ENCODE data around the gene MFSD12.
A peak's percentile ranks its signal among the peaks of the same experiment; 100 is the strongest.
"Not testable (repeated sequence)": the region's sequence is repeated elsewhere in the genome, so short reads cannot be mapped to it uniquely, and the experiment has no call there.

Gene MFSD12

DNA sequence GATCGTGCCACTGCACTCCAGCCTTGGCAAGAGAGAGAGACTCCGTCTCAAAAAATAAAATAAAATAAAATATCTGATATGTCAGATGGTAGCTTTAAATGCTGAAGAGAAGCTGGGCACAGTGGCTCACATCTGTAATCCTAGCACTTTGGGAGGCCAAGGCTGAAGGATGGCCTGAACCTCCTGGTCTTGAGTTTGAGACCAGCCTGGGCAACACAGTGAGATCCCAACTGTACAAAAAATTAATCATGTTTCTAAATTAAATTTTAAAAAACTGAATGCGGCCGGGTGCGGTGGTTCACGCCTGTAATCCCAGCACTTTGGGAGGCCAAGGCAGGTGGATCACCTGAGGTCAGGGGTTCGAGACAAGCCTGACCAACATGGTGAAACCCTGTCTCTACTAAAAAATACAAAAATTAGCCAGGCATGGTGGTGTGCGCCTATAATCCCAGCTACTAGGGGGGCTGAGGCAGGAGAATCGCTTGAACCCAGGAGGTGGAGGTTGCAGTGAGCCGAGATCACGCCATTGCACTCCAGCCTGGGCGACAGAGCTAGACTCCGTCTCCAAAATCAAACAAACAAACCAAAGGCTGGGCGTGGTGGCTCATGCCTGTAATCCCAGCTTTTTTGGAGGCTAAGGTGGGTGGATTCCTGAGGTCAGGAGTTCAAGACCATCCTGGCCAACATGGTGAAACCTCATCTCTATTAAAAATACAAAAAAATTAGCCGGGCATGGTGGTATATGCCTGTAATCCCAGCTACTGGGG is 26.8 kb upstream of the MFSD12 start:
- not testable (repeated sequence) for DNase-seq

GRCh38 chr19:3581792-3582191 is 24.4 kb upstream of the MFSD12 start:
- DNase-seq, result not testable (repeated sequence)

GRCh38 chr19:3580156-3580934 is 23.0 kb upstream of the MFSD12 start:
- DNase-seq, result no peak

DNA sequence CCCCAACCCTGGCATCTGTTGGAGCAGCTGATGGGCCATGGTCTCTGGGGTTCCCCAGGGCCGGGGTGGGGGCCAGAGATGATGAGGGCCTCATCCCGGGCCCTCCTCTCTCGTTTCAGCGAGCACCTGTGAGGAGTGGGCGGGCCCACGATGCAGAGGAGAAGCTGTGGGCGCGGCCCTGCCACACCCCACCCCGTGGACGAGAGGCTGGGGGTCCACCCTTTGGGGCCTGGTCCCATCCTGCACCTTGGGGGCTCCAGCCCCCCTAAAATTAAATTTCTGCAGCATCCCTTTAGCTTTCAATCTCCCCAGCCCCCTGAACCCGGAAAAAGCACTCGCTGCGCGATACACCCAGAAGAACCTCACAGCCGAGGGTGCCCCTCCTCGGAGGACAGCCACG is 21.0 kb upstream of the MFSD12 start:
- no peak for DNase-seq

GRCh38 chr19:3577723-3578344 is 20.4 kb upstream of the MFSD12 start:
- no peak for DNase-seq

DNA sequence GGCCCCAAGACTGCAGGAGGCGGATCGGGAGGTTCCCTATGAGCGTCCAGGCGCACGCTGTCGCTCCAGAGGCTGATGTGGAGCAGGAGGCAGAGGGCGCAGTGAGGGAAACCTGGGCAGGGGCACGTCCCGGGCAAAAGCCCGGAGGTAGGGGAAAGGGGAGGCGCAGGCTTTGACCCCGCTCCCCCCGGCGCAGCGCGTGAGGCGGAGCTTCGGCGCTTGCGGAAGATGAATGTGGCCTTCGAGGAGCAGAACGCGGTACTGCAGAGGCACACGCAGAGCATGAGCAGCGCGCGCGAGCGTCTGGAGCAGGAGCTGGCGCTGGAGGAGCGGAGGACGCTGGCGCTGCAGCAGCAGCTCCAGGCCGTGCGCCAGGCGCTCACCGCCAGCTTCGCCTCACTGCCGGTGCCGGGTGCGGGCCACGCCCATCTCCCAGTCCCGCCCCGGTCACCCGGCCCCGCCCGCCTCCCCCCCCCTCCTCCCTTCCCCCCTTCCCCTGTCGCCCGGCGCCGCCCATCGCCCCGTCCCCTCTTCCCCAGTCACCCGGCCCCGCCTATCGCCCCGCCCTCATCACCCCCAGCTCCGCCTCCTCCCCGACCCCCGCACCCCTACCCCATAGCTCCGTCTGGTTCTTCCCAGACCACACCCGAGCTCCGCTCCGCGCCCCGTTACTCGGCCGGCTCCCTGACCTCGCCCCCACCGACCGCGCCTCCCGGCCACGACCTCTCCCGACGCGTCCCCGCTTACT is 19.5 kb upstream of the MFSD12 start:
- no peak for DNase-seq

DNA sequence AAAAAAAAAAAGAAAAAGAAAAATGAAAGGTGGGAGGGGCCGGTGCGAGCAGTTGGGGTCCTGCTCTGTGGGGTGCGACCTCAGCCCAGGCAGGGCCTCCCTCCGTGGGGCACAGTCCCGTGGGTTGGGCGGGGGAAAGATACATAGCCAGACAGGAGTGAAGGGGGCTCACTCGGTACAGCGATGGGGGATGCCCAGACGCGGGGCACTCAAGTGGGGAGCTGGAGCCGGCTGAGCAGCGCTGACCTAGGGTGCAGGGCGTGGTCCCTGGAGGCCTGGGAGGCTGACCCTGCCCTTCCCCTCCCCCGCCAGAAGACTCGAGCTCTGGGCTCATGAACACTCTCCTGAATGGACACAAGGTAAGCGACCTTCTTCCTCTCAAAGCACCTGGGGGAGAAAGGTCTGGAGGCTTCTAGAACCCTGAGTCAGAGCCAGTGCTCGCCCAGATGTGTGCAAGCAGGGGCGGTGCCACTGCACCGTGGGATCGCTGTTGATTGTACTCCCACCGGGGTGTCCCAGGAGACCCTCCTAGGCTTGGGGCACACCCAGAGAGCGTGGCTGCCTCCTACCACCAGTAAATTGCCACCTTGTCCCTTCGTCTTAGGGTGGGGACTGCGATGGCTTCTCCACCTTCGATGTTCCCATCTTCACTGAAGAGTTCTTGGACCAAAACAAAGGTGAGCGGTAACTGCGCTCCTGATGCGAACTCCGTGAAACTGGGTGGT is 18.7 kb upstream of the MFSD12 start:
- no peak for DNase-seq

DNA sequence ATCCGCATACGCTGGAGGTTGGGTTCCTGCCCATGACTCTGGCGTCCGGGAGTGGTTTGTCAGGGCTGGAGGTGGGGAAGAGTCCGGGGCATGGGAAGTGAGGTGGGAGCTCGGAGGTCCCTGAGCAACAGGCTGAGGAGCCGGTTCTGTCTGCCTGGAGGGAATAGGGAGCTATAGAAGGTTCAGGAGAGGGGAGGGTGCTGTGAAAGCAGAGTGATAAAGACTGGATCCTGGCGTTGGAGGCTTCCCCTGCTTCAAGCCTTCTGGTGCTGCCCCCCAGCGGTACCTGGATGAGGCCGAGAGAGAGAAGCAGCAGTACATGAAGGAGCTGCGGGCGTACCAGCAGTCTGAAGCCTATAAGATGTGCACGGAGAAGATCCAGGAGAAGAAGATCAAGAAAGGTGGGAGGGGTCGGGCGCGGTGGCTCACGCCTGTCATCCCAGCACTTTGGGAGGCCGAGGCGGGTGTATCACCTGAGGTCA is 17.9 kb upstream of the MFSD12 start:
- no peak for DNase-seq

DNA sequence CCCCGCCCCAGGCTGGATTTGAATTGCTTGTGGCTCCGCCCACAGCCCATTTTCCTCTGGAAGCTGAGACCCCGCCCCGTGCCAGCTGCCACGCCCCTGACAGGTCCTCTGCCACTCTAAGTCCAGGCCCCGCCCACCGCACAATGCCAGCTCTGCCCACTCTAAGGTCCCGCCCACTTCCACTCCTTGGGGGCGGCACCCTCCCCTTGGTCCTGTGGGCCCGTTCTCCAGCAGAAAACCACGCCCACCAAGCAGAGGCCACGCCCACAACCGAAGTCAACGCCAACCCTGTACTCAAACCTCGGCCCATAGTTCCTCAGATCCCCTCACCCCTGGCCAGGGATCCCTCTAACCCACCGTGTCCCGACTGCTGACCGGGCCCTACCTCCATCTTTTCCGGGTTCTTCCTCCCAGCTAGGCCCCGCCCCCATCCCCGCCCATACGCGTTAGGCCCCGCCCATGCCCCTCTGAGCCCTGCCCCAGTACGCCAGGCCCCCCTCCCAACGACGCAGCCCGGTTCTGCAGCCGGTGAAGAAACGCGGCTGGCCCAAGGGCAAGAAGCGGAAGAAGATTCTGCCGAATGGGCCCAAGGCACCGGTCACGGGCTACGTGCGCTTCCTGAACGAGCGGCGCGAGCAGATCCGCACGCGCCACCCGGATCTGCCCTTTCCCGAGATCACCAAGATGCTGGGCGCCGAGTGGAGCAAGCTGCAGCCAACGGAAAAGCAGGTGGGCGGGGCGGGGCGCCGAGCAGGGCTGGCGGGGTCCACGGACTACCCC is 16.7 kb upstream of the MFSD12 start:
- peak; percentile 91 for DNase-seq

DNA sequence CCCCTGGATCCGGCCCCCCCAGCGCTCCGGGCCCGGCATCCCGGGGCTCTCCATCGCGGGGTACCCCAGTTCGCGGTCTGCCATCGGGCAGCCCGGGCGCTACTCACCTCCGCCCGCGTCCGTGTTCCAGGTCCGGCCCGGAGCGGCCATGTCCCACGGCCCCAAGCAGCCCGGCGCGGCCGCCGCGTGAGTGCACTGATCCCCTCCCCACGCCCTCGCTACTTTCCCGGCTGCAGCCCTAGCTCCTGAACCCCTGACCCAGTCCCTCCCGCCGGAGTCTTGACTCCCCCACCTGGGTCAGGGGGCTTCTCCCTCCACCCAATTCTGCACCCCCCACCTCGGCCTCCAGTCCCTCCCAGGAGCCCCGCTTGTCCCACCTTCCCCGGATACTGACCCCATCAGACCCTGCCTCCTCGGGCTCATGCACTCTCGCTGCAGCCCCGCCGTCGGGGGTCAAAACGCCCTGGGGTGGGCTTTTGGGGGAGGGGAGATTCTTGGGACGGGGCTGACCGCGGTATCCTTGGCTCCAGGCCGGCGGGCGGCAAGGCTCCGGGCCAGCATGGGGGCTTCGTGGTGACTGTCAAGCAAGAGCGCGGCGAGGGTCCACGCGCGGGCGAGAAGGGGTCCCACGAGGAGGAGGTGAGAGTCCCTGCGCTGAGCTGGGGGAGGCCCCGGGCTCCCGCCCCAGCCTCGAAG is 15.9 kb upstream of the MFSD12 start:
- peak; percentile 3 for DNase-seq

GRCh38 chr19:3572855-3573161 is 15.4 kb upstream of the MFSD12 start, which contains the start of gene HMG20B:
HMG20B (plus strand) TSS chr19:3572944; CDS start chr19:3573310, 366 bp downstream.
- no peak for DNase-seq

DNA sequence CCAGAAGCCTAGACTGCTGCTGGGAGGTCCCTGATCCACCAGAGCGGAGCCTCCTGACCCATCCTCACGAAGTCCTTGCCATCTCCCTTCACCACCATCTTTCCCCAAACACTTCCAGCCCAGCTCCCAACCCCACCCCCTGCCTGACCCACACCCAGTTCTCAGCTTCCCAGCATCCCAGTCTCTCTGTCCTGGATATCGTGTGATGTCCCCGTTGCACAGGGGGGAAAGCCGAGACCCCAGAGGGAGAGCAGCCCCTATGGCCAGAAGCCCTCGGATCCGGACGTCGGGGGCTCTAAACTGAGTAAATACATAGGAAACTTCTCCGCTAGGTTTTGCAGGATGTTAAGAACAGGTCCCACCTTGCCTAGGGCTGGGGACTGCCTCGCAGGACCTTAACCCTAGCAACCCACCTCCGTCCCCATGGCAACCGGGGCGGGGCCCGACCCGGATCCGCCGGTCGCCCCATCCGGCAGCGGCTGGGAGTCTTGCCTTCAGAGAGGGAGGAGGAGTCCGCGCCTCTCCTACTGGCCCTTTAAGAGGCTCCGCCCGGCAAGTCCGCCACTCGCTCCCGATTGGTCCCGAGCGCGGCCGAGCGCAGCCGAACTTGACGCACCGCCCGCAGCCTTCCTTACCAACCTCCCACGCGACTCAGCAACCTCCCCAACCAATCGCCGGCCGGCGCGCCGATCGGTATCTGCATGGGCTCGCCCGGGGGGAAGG is 14.9 kb upstream of the MFSD12 start:
- DNase-seq, result peak; percentile 99

GRCh38 chr19:3570606-3571011 is 13.2 kb upstream of the MFSD12 start:
- no peak for DNase-seq

GRCh38 chr19:3570042-3570441 is 12.7 kb upstream of the MFSD12 start:
- not testable (repeated sequence) for DNase-seq

DNA sequence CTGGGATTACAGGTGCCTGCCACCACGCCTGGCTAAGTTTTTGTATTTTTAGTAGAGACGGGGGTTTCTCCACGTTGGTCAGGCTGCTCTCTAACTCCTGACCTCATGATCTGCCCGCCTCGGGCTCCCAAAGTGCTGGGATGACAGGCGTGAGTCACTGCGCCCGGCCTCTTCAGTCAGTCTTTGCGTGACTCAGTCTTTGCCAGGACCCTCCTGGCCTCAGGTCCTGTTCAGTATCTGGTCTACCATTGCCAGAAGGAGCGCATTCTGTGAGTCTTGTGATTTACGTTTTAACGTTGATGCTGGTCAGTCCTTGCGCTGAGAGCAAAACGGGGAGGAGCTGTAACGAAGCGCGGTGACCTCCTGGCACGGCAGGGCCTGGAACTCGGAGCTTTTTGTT is 7.8 kb upstream of the MFSD12 start:
- DNase-seq, result no peak

DNA sequence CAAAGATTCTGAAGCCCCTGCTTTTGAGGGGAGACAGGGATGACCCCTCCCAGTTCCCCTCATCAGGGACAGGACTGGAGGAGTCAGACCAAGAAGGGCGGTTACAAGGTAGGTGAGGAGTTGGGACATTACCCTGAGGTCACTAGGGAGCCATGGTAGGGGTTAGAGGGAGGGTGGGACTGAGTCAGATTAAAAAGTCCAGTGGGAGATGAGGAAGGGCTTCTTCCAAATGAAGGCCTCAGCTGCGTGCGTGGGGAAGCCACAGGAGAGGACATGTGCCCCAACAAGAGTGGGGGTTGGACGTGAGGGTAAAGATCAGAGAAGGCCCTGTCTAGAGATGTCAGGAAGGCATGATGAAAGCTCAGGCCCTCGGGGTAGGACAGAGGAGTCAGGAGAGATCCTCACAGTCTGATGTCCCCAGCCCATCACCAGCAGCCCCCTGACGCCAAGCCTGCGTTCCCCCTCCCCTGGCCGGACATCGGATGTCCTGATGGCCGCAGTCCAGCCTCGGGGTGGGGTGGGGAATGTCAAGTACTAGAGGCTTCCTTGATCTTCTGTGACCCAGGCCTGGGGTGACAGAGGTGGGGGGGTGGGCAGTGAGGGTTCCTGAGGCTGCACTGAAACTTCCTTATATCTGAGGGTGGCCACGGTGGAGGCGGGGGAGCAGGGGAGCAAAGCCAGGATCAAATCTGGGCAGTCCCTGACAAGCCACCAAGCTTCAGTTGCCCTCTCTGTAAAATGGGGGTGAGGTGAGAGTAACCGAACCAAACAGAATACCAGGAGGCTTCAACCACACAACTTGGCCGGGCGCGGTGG is 6.5 kb upstream of the MFSD12 start:
- DNase-seq, result no peak

- no peak for DNase-seq
These were observed 367 bp downstream of the MFSD12 start for GRCh38 chr19:3556978-3557460.

- no peak for DNase-seq
These were observed 886 bp downstream of the MFSD12 start for GRCh38 chr19:3556423-3556977.

All from NCI-H774 (cell line).